H9 (cell line): ENCODE measurements around the gene SRSF6. TPM values are rescaled to one million over a fixed set of nuclear protein-coding genes. Genes with fewer than 3 reads are reported as not detected.
A peak's percentile ranks its signal among the peaks of the same experiment; 100 is the strongest.

Experiments
- DNase-seq: peaks from one replicate; pipeline ENCODE4 v3.0.0-alpha.2; 2017
- H2AFZ ChIP-seq: one replicate; pipeline ENCODE4 v1.6.1; 2013; ENCODE audit warnings: mild to moderate bottlenecking, low read length, control low read depth, moderate library complexity
- H2AK5ac ChIP-seq: 2 replicates; pipeline ENCODE4 v1.6.1; 2013; ENCODE audit warnings: low read length, control low read depth, mixed read lengths; ENCODE audit not compliant: insufficient read length
- H2BK120ac ChIP-seq: one replicate; pipeline ENCODE4 v1.6.1; 2013; ENCODE audit warnings: low read depth, mild to moderate bottlenecking, low read length, control low read depth, inconsistent platforms; ENCODE audit not compliant: poor library complexity, severe bottlenecking
- H2BK12ac ChIP-seq: 2 replicates; pipeline ENCODE4 v1.6.1; 2013; ENCODE audit warnings: low read length, control low read depth, mixed read lengths, low read depth; ENCODE audit not compliant: insufficient read length
- H2BK15ac ChIP-seq: 2 replicates; pipeline ENCODE4 v1.6.1; 2013; ENCODE audit warnings: low read depth, low read length, control low read depth
- H2BK20ac ChIP-seq: one replicate; pipeline ENCODE4 v1.6.1; 2013; ENCODE audit warnings: low read depth, mild to moderate bottlenecking, low read length, control low read depth, inconsistent platforms; ENCODE audit not compliant: poor library complexity, severe bottlenecking
- H2BK5ac ChIP-seq: 2 replicates; pipeline ENCODE4 v1.6.1; 2013; ENCODE audit warnings: low read length, control low read depth, mixed read lengths; ENCODE audit not compliant: insufficient read length
- H3K14ac ChIP-seq: 2 replicates; pipeline ENCODE4 v1.6.1; 2013; ENCODE audit warnings: low read length, control low read depth; ENCODE audit not compliant: insufficient read depth
- H3K18ac ChIP-seq: 2 replicates; pipeline ENCODE4 v1.6.1; 2013; ENCODE audit warnings: low read depth, mild to moderate bottlenecking, mixed read lengths, low read length, control low read depth; ENCODE audit not compliant: insufficient read length
- H3K23ac ChIP-seq: 2 replicates; pipeline ENCODE4 v1.6.1; 2013; ENCODE audit warnings: low read length, control low read depth, mixed read lengths, low read depth; ENCODE audit not compliant: insufficient read length
- H3K23me2 ChIP-seq: 2 replicates; pipeline ENCODE4 v1.6.1; 2013; ENCODE audit warnings: low read depth, mild to moderate bottlenecking, mixed read lengths, low read length, control low read depth; ENCODE audit not compliant: insufficient read length, poor library complexity, severe bottlenecking
- H3K27ac ChIP-seq: 2 replicates; pipeline ENCODE4 v1.5.1; 2013; ENCODE audit warnings: low read length, control low read depth, mixed read lengths, low read depth; ENCODE audit not compliant: insufficient read length
- H3K27me3 ChIP-seq: 2 replicates; pipeline ENCODE4 v1.6.1; 2013; ENCODE audit warnings: low read length, control low read depth, inconsistent platforms; ENCODE audit not compliant: insufficient read depth
- H3K4ac ChIP-seq: 2 replicates; pipeline ENCODE4 v1.6.1; 2013; ENCODE audit warnings: low read depth, mild to moderate bottlenecking, control low read depth, inconsistent platforms, low read length, moderate library complexity
- H3K4me1 ChIP-seq: 2 replicates; pipeline ENCODE4 v1.6.1; 2013; ENCODE audit warnings: low read length, control low read depth, inconsistent platforms; ENCODE audit not compliant: insufficient read depth
- H3K4me2 ChIP-seq: 2 replicates; pipeline ENCODE4 v1.6.1; 2013; ENCODE audit warnings: low read length, control low read depth, mixed read lengths; ENCODE audit not compliant: insufficient read length, insufficient read depth
- H3K56ac ChIP-seq: 2 replicates; pipeline ENCODE4 v1.6.1; 2013; ENCODE audit warnings: low read depth, mild to moderate bottlenecking, mixed read lengths, low read length, control low read depth; ENCODE audit not compliant: insufficient read length
- H3K79me1 ChIP-seq: 2 replicates; pipeline ENCODE4 v1.6.1; 2013; ENCODE audit warnings: low read depth, mild to moderate bottlenecking, moderate library complexity, low read length, control low read depth, inconsistent platforms; ENCODE audit not compliant: insufficient read depth, poor library complexity, severe bottlenecking
- H3K79me2 ChIP-seq: 2 replicates; pipeline ENCODE4 v1.6.1; 2013; ENCODE audit warnings: low read length, control low read depth, inconsistent platforms; ENCODE audit not compliant: insufficient read depth
- H3K9ac ChIP-seq: 2 replicates; pipeline ENCODE4 v1.6.1; 2013; ENCODE audit warnings: low read length, control low read depth, mixed read lengths; ENCODE audit not compliant: insufficient read length; ENCODE audit errors: extremely low read depth
- H3K9me3 ChIP-seq: one replicate; pipeline ENCODE4 v1.6.1; 2013; ENCODE audit warnings: low read depth, low read length, inconsistent platforms; ENCODE audit not compliant: control insufficient read depth
- H3T11ph ChIP-seq: one replicate; pipeline ENCODE4 v1.6.1; 2013; ENCODE audit warnings: mild to moderate bottlenecking, low read length, control low read depth, inconsistent platforms
- H4K20me1 ChIP-seq: one replicate; pipeline ENCODE4 v1.6.1; 2013; ENCODE audit not compliant: control insufficient read depth, insufficient read length, insufficient read depth
- H4K5ac ChIP-seq: 2 replicates; pipeline ENCODE4 v1.6.1; 2013; ENCODE audit warnings: low read depth, mild to moderate bottlenecking, mixed read lengths, low read length, control low read depth; ENCODE audit not compliant: insufficient read length
- H4K8ac ChIP-seq: replicated peaks from 2 replicates; pipeline ENCODE4 v1.6.1; 2013; ENCODE audit warnings: low read length, control low read depth, mixed read lengths, low read depth; ENCODE audit not compliant: insufficient read length
- H4K91ac ChIP-seq: 2 replicates; pipeline ENCODE4 v1.6.1; 2013; ENCODE audit warnings: low read depth, mild to moderate bottlenecking, moderate library complexity, mixed read lengths, low read length, control low read depth; ENCODE audit not compliant: insufficient read length
- H3K27ac Mint-ChIP-seq, 3 experiments: 2 replicates in 2 of 3; 3 replicates in 1 of 3; pipeline ENCODE4 v1.8.0; 2020 to 2021; ENCODE audit warnings: mixed read lengths in 3 of 3, mild to moderate bottlenecking in 1 of 3, moderate library complexity in 1 of 3
- H3K27me3 Mint-ChIP-seq: 2 replicates; pipeline ENCODE4 v1.8.0; 2021; ENCODE audit warnings: low read depth, mild to moderate bottlenecking, moderate library complexity, mixed read lengths
- H3K36me3 Mint-ChIP-seq, 3 experiments: 2 replicates in 2 of 3; 3 replicates in 1 of 3; pipeline ENCODE4 v1.8.0; 2020 to 2021; ENCODE audit warnings: low read depth in 3 of 3, mixed read lengths in 3 of 3; ENCODE audit not compliant: insufficient read depth in 1 of 3
- H3K4me1 Mint-ChIP-seq, 2 experiments: 2 replicates each; pipeline ENCODE4 v1.8.0; 2020; ENCODE audit warnings: mixed read lengths in 2 of 2
- H3K4me3 Mint-ChIP-seq, 2 experiments: 2 replicates in 1 of 2; 3 replicates in 1 of 2; pipeline ENCODE4 v1.8.0; 2020 to 2021; ENCODE audit warnings: mild to moderate bottlenecking in 2 of 2, mixed read lengths in 2 of 2, moderate library complexity in 1 of 2
- H3K9me3 Mint-ChIP-seq, 2 experiments: 2 replicates in 1 of 2; 3 replicates in 1 of 2; pipeline ENCODE4 v1.8.0; 2020; ENCODE audit warnings: mild to moderate bottlenecking in 2 of 2, mixed read lengths in 2 of 2, moderate library complexity in 1 of 2
- WGBS: extraction: QIAGEN DNeasy Blood & Tissue Kit; methylation state at CpG from one replicate; pipeline ENCODE4 v1.1.7; 2013; ENCODE audit warnings: missing lambda C conversion rate, low lambda C conversion rate, mixed read lengths; ENCODE audit not compliant: insufficient read length; ENCODE audit errors: extremely low coverage; 5-methylcytosine and 5-hydroxymethylcytosine counted together
- total RNA-seq: library from RNA; stranded (reverse); gene quantifications from 2 replicates; pipeline ENCODE4 v1.2.1, GENCODE V29; 2021
- TF ChIP-seq, protein P1 (sequence below): fragments of 200-600 bp; sonication (generic); conservative IDR thresholded peaks from 3 replicates; pipeline ENCODE4 v1.8.0; 2021; ENCODE audit warnings: antibody characterized with exemption, mild to moderate bottlenecking

SRSF6 gene
- total RNA-seq, 1 experiment from 2014 or later = 336 TPM

DNA sequence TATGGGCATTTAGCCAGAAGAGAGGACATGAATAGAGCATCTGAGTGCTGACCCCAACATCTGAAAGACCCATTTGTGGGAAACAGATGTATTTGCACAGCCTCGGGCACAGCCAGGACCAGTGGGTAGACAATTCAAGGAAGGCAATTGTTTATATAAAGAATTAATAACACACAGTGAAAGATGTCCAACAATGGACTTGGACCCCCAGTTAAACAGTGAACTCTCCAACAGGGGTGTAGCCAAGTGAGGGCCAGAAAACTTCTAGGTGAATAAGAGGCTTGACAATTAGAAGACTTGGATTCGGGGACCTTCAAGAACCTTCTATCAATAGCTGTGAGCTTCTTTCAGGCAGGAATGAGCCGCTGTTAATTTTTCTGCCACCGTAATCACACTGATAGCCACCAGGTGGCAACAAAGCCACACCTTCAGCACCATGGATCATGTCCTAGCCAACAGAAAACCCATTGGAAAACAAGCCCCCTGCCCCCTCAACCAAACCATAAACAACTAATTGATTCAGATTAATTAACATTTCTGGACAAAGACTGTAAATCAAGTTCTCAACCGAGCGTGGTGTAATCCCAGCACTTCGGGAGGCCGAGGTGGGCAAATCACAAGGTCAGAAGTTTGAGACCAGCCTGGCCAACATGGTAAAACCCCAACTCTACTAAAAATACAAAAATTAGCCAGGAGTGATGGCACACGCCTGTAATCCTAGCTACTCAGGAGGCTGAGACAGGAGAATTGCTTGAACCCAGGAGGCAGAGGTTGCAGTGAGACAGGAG lies 8.8 kb upstream of the SRSF6 start:
- no peak overlapping the region for H3K23ac ChIP-seq
- H3K4ac ChIP-seq = no peak overlapping the region; the same call in 1 of the 2 replicates
- H3T11ph ChIP-seq = no peak overlapping the region
- no peak overlapping the region for H2BK5ac ChIP-seq
- Mint-ChIP-seq H3K9me3 (no peaks in the 10 kb centered on the region), H3K36me3 (no peaks in the 10 kb centered on the region; a peak in 1 of 7 replicates), H3K27ac (no peak overlapping the region), H3K27me3 (peaks cover 5% of the 10 kb centered on the region), H3K4me1 (peaks cover 7 to 24% of the 10 kb centered on the region in 2 experiments), H3K4me3 (no peak overlapping the region)
- no peaks in the 10 kb centered on the region for H4K20me1 ChIP-seq
- no peak overlapping the region for H3K14ac ChIP-seq
- peak overlapping the region; percentile 90 for H2AFZ ChIP-seq
- peak; percentile 66 for DNase-seq
- no peak overlapping the region for H2BK20ac ChIP-seq
- no peaks in the 10 kb centered on the region for H3K23me2 ChIP-seq
- no peak overlapping the region for H3K4me2 ChIP-seq
- TF ChIP-seq, protein P1, sequence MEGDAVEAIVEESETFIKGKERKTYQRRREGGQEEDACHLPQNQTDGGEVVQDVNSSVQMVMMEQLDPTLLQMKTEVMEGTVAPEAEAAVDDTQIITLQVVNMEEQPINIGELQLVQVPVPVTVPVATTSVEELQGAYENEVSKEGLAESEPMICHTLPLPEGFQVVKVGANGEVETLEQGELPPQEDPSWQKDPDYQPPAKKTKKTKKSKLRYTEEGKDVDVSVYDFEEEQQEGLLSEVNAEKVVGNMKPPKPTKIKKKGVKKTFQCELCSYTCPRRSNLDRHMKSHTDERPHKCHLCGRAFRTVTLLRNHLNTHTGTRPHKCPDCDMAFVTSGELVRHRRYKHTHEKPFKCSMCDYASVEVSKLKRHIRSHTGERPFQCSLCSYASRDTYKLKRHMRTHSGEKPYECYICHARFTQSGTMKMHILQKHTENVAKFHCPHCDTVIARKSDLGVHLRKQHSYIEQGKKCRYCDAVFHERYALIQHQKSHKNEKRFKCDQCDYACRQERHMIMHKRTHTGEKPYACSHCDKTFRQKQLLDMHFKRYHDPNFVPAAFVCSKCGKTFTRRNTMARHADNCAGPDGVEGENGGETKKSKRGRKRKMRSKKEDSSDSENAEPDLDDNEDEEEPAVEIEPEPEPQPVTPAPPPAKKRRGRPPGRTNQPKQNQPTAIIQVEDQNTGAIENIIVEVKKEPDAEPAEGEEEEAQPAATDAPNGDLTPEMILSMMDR = peak; percentile 83
- no peak overlapping the region for H3K56ac ChIP-seq
- H2BK15ac ChIP-seq = no peak overlapping the region
- no peak overlapping the region for H2BK12ac ChIP-seq
- peaks cover 3% of the 10 kb centered on the region; the same call in 1 of the 2 replicates for H3K4me1 ChIP-seq
- no peaks in the 10 kb centered on the region for H3K79me1 ChIP-seq
- WGBS = no CpG with 5 or more reads among the region's 9 CpGs
- H3K9me3 ChIP-seq = no peaks in the 10 kb centered on the region
- no peak overlapping the region for H3K18ac ChIP-seq
- no peak overlapping the region for H3K9ac ChIP-seq
- no peak overlapping the region for H4K91ac ChIP-seq
- no peak overlapping the region for H4K8ac ChIP-seq
- no peaks in the 10 kb centered on the region for H3K79me2 ChIP-seq
- H3K27me3 ChIP-seq = no peaks in the 10 kb centered on the region
- H2BK120ac ChIP-seq = no peak overlapping the region
- no peak overlapping the region for H3K27ac ChIP-seq
- no peak overlapping the region for H4K5ac ChIP-seq
- H2AK5ac ChIP-seq = no peak overlapping the region
